Type B pancreatic cell (in vitro differentiated cells): ENCODE measurements around the gene PDLIM5. TPM values are rescaled to one million over a fixed set of nuclear protein-coding genes. Genes with fewer than 3 reads are reported as not detected.
"Not testable (repeated sequence)": the region's sequence is repeated elsewhere in the genome, so short reads cannot be mapped to it uniquely, and the experiment has no call there.

ENCODE experiments used
- DNase-seq: peaks from one replicate; pipeline ENCODE4 v3.0.0; 2021; ENCODE audit warnings: mixed read lengths; ENCODE audit not compliant: unreplicated experiment; ENCODE audit errors: extremely low spot score
- H3K27ac Mint-ChIP-seq: 2 replicates; pipeline ENCODE4 v1.8.0; 2021; ENCODE audit warnings: mild to moderate bottlenecking, mixed read lengths
- H3K27me3 Mint-ChIP-seq: 2 replicates; pipeline ENCODE4 v1.8.0; 2021; ENCODE audit warnings: mixed read lengths
- H3K36me3 Mint-ChIP-seq: 2 replicates; pipeline ENCODE4 v1.8.0; 2021; ENCODE audit warnings: mixed read lengths
- H3K4me1 Mint-ChIP-seq: one replicate; pipeline ENCODE4 v1.8.0; 2021; ENCODE audit warnings: mixed read lengths; ENCODE audit not compliant: unreplicated experiment
- H3K4me3 Mint-ChIP-seq: 2 replicates; pipeline ENCODE4 v1.8.0; 2021; ENCODE audit warnings: mild to moderate bottlenecking, mixed read lengths
- H3K9me3 Mint-ChIP-seq: 2 replicates; pipeline ENCODE4 v1.8.0; 2021; ENCODE audit warnings: mixed read lengths
- CTCF ChIP-seq: fragments of 200-600 bp; sonication (generic); conservative IDR thresholded peaks from 2 replicates; pipeline ENCODE4 v1.5.0; 2021; ENCODE audit warnings: antibody characterized with exemption, mild to moderate bottlenecking
- total RNA-seq: library from RNA; stranded (reverse); gene quantifications from 2 replicates; pipeline ENCODE4 v1.2.1, GENCODE V29; 2021; ENCODE audit warnings: low replicate concordance

Gene PDLIM5
- total RNA-seq, 1 donor from 2014 or later, result 76.7 TPM

GRCh38 chr4:94546949-94547348 lies 95.2 kb downstream of the PDLIM5 start:
- Mint-ChIP-seq H3K4me1 (peaks cover 5% of the 10 kb centered on the region), H3K27ac (peak overlapping the region; percentile 97), H3K9me3 (peaks cover 17% of the 10 kb centered on the region), H3K4me3 (no peak overlapping the region), H3K36me3 (peaks cover 27% of the 10 kb centered on the region), H3K27me3 (no peaks in the 10 kb centered on the region)
- no peak for DNase-seq
- TF ChIP-seq CTCF, result no peak

GRCh38 chr4:94548571-94548970 lies 96.8 kb downstream of the PDLIM5 start:
- no peak for TF ChIP-seq CTCF
- Mint-ChIP-seq H3K4me3 (peak overlapping the region; percentile 22), H3K4me1 (peaks cover 5% of the 10 kb centered on the region), H3K36me3 (peaks cover 24% of the 10 kb centered on the region), H3K27me3 (no peaks in the 10 kb centered on the region), H3K9me3 (peaks cover 17% of the 10 kb centered on the region), H3K27ac (peak overlapping the region; percentile 97)
- DNase-seq, result no peak

- no peak for TF ChIP-seq CTCF
- Mint-ChIP-seq H3K27ac (no peak overlapping the region), H3K4me1 (peaks cover 5% of the 10 kb centered on the region), H3K9me3 (peaks cover 17% of the 10 kb centered on the region), H3K27me3 (no peaks in the 10 kb centered on the region), H3K4me3 (no peak overlapping the region), H3K36me3 (peaks cover 20% of the 10 kb centered on the region)
- no peak for DNase-seq
Observed at GRCh38 chr4:94550352-94550751, 98.6 kb downstream of the PDLIM5 start.

GRCh38 chr4:94550851-94551250 lies 99.1 kb downstream of the PDLIM5 start:
- Mint-ChIP-seq H3K9me3 (peaks cover 17% of the 10 kb centered on the region), H3K27ac (no peak overlapping the region), H3K27me3 (no peaks in the 10 kb centered on the region), H3K36me3 (peaks cover 20% of the 10 kb centered on the region), H3K4me3 (no peak overlapping the region), H3K4me1 (peaks cover 5% of the 10 kb centered on the region)
- TF ChIP-seq CTCF, result no peak
- DNase-seq, result no peak

GRCh38 chr4:94551643-94552564 lies 100.2 kb downstream of the PDLIM5 start:
- no peaks in the 10 kb centered on the region for H3K27me3 Mint-ChIP-seq
- DNase-seq, result no peak
- H3K27ac Mint-ChIP-seq, result no peak overlapping the region
- peaks cover 5% of the 10 kb centered on the region for H3K4me1 Mint-ChIP-seq
- peaks cover 17% of the 10 kb centered on the region for H3K9me3 Mint-ChIP-seq
- H3K36me3 Mint-ChIP-seq, result peaks cover 20% of the 10 kb centered on the region
- TF ChIP-seq CTCF, result no peak
- no peak overlapping the region for H3K4me3 Mint-ChIP-seq

- H3K36me3 Mint-ChIP-seq, H3K27ac Mint-ChIP-seq, H3K4me3 Mint-ChIP-seq, H3K9me3 Mint-ChIP-seq, DNase-seq, H3K27me3 Mint-ChIP-seq, H3K4me1 Mint-ChIP-seq: not testable (repeated sequence)
Observed at GRCh38 chr4:94556047-94556446, 104.3 kb downstream of the PDLIM5 start.

- not testable (repeated sequence) for H3K4me1 Mint-ChIP-seq, DNase-seq, H3K27me3 Mint-ChIP-seq, H3K4me3 Mint-ChIP-seq, H3K36me3 Mint-ChIP-seq, H3K9me3 Mint-ChIP-seq, H3K27ac Mint-ChIP-seq
Observed at GRCh38 chr4:94557632-94558031, 105.9 kb downstream of the PDLIM5 start.
